AG04449 (cell line): ENCODE measurements around the gene ARID4B.

Experiments used
- CTCF ChIA-PET: fragments of 350-600 bp; formaldehyde crosslinking; extraction: SDS; loops from one replicate; lab custom pipeline; 2021; ENCODE audit warnings: antibody characterized with exemption; lab: Yijun Ruan, JAX
- POLR2A ChIA-PET: fragments of 400-600, 350-600 bp; formaldehyde crosslinking; extraction: SDS; loops from one replicate; lab custom pipeline; 2020; ENCODE audit warnings: antibody characterized with exemption, inconsistent platforms; lab: Yijun Ruan, JAX
- DNase-seq: peaks from one replicate; pipeline ENCODE4 v3.0.0-alpha.2; 2010; ENCODE audit warnings: low read depth, low spot score
- H3K4me3 ChIP-seq: 2 replicates; pipeline ENCODE4 v1.5.1; 2011; ENCODE audit warnings: low read depth, mild to moderate bottlenecking, control low read depth, low read length
- TF ChIP-seq, protein P1 (sequence below): IDR thresholded peaks from one replicate; pipeline ENCODE4 v1.5.1; 2011; ENCODE audit warnings: mild to moderate bottlenecking, moderate library complexity, low read length, control low read depth, inconsistent platforms; ENCODE audit not compliant: insufficient read depth; ENCODE audit errors: missing control alignments

Gene ARID4B

DNA sequence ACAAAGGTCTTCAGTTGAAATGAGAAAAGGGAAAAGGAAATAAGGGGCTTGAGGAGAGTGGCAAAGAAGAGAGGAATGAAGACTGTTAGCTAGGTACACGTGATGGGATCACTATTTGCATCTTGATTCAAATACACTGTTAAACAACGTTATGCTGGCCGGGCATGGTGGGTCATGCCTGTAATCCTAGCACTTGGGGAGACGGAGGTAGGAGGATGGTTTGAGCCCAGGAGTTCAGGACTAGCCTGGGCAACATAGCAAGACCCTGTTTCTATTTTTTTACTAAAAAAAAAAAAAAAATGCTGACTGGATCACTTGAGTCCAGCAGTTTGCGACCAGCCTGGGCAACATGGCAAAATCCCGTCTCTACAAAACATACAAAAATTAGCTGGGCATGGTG lies 169.3 kb downstream of the ARID4B start:
- H3K4me3 ChIP-seq: no peak overlapping the region
- ChIA-PET POLR2A (interaction anchor here (0.6 kb wide), 1 partner anchor 317 kb away, joined by 3 read pairs; no protein-coding TSS in a partner anchor), CTCF (interaction anchor here (0.8 kb wide), 1 partner anchor 345 kb away, joined by 3 read pairs; the partner anchor contains the start of gene B3GALNT2)
- DNase-seq: no peak
- TF ChIP-seq, protein P1, sequence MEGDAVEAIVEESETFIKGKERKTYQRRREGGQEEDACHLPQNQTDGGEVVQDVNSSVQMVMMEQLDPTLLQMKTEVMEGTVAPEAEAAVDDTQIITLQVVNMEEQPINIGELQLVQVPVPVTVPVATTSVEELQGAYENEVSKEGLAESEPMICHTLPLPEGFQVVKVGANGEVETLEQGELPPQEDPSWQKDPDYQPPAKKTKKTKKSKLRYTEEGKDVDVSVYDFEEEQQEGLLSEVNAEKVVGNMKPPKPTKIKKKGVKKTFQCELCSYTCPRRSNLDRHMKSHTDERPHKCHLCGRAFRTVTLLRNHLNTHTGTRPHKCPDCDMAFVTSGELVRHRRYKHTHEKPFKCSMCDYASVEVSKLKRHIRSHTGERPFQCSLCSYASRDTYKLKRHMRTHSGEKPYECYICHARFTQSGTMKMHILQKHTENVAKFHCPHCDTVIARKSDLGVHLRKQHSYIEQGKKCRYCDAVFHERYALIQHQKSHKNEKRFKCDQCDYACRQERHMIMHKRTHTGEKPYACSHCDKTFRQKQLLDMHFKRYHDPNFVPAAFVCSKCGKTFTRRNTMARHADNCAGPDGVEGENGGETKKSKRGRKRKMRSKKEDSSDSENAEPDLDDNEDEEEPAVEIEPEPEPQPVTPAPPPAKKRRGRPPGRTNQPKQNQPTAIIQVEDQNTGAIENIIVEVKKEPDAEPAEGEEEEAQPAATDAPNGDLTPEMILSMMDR: no peak

DNA sequence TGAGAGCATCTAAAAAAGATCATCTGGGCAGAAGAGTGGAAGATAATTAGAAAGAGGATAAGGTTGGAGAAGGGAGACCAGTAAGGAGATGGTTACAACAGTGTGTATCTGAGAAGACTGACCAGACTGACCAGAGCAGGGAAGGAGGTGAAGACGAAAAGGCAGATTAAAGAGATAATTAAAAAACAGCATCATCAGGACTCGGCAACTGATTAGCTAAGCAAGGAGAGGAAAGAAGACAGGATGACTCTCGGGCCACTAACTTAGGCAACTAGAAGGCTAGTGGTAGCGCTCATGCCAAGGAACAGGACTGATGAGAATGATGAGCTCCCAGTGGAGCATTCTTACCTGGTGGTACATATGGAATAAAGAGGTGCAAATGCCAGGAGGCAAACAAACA lies 170.8 kb downstream of the ARID4B start:
- TF ChIP-seq, protein P1: no peak
- no peak overlapping the region for H3K4me3 ChIP-seq
- ChIA-PET CTCF (interaction anchor here (1.2 kb wide), 1 partner anchor 260 kb away, joined by 5 read pairs; no protein-coding TSS in a partner anchor), POLR2A (no interaction called here)
- DNase-seq: no peak

DNA sequence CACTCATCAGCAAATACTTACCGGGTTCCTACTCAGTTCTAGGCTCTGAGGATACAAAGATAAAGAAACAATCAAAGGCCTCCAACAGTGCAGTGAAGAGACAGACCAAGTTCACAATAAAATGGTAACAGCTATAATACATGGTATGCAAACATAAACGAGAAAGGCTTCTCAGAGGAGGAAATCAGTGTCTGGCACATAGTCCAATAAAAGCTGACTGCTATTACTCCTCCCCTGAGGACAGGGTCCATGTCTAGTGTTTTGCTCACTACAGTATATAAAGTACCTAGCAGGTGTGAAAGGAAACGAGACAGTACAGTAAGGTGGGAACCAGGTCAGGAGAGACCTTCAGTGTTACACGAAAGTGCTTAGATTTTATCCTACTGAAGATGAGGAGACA lies 171.2 kb downstream of the ARID4B start:
- no peak for DNase-seq
- POLR2A ChIA-PET: no interaction called here
- CTCF ChIA-PET: no interaction called here
- H3K4me3 ChIP-seq: no peak overlapping the region
- TF ChIP-seq, protein P1: no peak

DNA sequence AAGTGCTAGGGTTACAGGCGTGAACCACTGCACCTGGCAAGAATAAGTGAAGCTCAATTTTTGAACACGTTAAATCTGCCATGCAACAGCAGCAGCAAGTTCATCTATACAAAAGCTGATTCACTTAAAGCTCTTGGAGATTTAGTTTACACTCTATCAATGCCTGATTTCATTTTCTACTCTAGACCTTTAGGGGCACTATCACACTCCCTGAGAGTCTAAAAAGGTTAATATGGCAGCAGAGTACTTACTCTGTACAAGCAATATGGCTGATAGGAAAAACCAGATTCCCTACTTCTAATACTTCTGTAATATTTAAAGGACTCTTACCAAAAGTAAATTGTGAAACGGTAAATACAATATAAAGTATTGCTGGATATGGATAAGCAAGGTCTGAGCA lies 171.7 kb downstream of the ARID4B start:
- ChIA-PET CTCF (no interaction called here), POLR2A (no interaction called here)
- TF ChIP-seq, protein P1: no peak
- DNase-seq: no peak
- H3K4me3 ChIP-seq: no peak overlapping the region

GRCh38 chr1:235152235-235152634 lies 175.7 kb downstream of the ARID4B start:
- no peak for DNase-seq
- no peak overlapping the region for H3K4me3 ChIP-seq
- TF ChIP-seq, protein P1: no peak
- ChIA-PET CTCF (no interaction called here), POLR2A (no interaction called here)

DNA sequence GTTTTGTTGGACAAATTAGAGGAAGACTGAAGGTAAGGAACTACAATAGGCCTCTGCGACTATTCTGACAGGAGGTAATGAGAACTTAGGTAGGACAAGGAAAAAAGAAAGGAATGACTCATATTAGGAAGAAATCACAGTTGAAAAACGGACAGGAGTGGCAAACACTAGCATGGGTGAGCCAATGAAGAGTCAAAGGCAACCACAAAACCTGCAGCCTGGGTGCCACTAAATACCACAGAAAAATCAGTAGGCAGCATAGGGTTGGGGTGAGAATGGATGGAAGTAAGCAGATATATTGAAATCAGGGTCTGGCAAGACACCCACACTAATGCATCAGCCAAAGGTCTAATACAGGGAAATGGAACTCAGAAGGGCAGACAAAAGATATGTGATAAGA lies 176.9 kb downstream of the ARID4B start:
- no peak for DNase-seq
- no peak overlapping the region for H3K4me3 ChIP-seq
- TF ChIP-seq, protein P1: no peak
- POLR2A ChIA-PET: no interaction called here
- CTCF ChIA-PET: no interaction called here
